ENCODE data around the gene MYO1D.

DNA sequence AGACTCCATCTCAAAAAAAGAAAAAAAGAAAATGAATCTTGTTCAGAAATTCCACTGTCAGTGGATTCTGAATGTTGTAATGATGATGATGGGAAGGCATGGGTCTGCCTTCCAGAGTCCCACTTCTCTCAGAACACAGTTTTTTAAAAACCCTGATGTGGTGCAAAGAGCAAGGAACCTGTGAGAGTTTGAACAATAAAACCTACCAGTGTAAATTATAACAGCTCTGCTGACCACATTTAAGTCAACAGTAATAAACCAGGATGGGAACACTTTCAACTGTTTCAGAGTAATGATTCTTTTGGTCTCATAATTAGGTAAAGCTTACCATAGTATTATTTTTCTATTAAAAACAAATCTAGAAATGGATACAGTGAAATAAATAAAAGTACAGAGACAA is 99.0 kb downstream of the MYO1D start:
- TF ChIP-seq, protein P1, sequence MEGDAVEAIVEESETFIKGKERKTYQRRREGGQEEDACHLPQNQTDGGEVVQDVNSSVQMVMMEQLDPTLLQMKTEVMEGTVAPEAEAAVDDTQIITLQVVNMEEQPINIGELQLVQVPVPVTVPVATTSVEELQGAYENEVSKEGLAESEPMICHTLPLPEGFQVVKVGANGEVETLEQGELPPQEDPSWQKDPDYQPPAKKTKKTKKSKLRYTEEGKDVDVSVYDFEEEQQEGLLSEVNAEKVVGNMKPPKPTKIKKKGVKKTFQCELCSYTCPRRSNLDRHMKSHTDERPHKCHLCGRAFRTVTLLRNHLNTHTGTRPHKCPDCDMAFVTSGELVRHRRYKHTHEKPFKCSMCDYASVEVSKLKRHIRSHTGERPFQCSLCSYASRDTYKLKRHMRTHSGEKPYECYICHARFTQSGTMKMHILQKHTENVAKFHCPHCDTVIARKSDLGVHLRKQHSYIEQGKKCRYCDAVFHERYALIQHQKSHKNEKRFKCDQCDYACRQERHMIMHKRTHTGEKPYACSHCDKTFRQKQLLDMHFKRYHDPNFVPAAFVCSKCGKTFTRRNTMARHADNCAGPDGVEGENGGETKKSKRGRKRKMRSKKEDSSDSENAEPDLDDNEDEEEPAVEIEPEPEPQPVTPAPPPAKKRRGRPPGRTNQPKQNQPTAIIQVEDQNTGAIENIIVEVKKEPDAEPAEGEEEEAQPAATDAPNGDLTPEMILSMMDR (conservative IDR thresholded peaks at IDR 0.05; ENCODE audit: low read depth, low read length), result no peak
- no peak for TF ChIP-seq EZH2phosphoT487 (IDR thresholded peaks at IDR 0.05; ENCODE audit: borderline replicate concordance, low read length)
- TF ChIP-seq EZH2 (IDR thresholded peaks at IDR 0.05; ENCODE audit: low read length, unreplicated experiment), result no peak
